Fibroblast of the aortic adventitia (primary cell): Measurements from ENCODE around the gene CRX. TPM values are rescaled to one million over a fixed set of nuclear protein-coding genes. Genes with fewer than 3 reads are reported as not detected.
"Not testable (repeated sequence)": the region's sequence is repeated elsewhere in the genome, so short reads cannot be mapped to it uniquely, and the experiment has no call there.

ENCODE experiments used
- DNase-seq: peaks from one replicate; pipeline ENCODE4 v3.0.0-alpha.2; 2010; ENCODE audit warnings: low read depth
- H3K4me3 ChIP-seq: 2 replicates; pipeline ENCODE4 v1.5.1; 2011; ENCODE audit warnings: low read depth, mild to moderate bottlenecking, control low read depth, low read length, moderate library complexity
- CTCF ChIP-seq: IDR thresholded peaks from 2 replicates; pipeline ENCODE4 v1.5.1; 2011; ENCODE audit warnings: mild to moderate bottlenecking, low read length, control low read depth, inconsistent platforms; ENCODE audit not compliant: insufficient read depth
- total RNA-seq: library from RNA; depleted of rRNA; stranded (reverse); fragments of >200 nt; gene quantifications from 2 replicates; pipeline ENCODE4 v1.2.3, GENCODE V29; 2012; ENCODE audit warnings: low replicate concordance

Gene CRX
- total RNA-seq, 1 donor: not detected

DNA sequence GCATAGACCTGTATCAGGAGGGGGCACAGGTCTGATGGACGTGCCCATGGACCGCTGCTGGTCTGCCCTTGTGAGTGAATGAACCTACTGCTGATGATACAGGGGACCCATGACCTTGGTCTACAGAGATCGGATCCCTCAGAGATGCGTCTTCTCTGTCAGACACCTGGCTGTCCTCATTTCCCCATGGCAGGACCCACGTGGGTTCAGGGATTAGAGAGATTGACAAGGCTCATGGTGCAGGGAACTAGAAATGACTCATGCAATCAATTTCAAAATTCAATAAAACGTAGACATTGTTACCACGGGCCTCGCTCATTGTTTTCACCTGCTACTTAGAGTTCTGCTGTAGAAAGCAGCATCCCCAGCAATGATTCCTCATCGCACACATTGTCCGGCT is 16.4 kb upstream of the CRX start:
- no peak for TF ChIP-seq CTCF
- H3K4me3 ChIP-seq: no peak overlapping the region
- no peak for DNase-seq

DNA sequence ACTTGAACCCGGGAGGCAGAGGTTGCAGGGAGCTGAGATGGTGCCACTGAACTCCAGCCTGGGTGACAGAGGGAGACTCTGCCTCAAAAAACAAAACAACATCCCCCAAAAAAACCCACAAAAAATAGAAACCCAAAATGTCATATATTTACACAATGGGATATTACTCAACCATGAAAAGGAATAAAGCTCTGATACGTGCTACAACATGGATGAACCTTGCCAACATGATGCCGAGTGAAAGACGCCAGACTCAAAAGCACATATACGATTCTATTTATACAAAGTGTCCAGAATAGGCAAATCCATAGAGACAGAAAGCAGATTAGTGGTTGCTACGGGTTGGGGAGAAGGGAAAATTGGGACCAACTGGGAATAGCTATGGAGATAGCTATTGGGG is 15.3 kb upstream of the CRX start:
- no peak for TF ChIP-seq CTCF
- DNase-seq: no peak
- no peak overlapping the region for H3K4me3 ChIP-seq

DNA sequence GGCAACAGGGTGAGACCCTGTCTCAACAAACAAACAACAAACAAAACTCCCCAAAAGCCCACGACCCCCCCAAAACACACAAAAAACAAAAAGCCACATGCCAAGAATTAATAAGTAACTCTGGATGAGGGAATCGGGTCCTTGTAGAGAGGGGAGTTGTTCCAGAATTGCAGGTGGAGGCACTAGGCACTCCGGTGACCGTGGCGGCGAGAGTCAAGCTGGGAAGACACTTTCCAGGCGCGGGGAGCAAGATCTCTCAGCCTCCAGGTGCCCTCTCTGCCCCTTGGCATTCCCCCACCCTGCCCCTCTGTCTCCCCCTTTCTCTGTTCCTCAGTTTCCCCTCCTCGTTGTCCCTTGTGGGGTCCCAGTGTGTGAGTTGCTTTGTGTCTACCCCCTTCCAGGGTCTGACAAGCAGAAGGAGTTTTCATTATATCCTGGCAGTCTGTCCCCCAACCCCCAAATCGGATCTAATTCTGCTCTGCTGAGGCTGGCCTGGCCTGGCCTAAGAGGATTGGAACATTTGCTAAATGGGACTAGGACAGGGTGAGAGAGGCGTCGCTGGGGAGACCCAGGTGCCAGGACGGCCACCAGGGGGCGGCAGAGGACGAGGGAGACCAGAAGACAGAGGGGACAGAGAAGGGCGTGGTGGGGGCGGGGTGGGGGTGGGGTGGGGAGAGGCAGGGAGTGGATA is 8.3 kb upstream of the CRX start:
- peak; percentile 71 for TF ChIP-seq CTCF
- DNase-seq: peak; percentile 39
- no peak overlapping the region for H3K4me3 ChIP-seq

DNA sequence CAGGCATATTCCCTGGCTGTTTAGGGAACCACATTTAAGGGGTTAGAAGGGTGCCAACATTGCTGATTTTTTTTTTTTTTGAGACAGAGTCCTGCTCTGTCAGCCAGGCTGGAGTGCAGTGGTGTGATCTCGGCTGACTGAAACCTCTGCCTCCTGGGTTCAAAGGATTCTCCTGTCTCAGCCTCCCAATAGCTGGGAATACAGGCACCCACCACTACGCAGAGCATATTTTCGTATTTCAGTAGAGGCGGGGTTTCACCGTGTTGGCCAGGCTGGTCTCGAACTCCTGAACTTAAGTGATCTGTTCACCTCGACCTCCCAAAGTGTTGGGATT is 7.8 kb upstream of the CRX start:
- TF ChIP-seq CTCF: no peak
- H3K4me3 ChIP-seq: no peak overlapping the region
- DNase-seq: no peak

DNA sequence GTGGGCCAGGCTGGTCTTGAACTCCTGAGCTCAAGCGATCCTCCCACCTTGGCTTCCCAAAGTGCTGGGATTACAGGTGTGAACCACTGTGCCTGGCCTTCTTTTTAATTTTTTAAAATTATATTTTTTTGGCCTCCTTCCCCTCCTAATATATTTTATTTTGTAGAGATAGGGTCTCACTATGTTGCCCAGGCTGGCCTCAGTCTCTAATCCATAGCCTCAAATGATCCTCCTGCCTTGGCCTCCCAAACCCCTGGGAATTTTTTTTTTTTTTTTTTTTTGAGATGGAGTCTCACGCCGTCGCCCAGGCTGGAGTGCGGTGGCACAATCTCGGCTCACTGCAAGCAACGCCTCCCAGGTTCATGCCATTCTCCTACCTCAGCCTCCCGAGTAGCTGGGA is 5.5 kb upstream of the CRX start:
- DNase-seq, H3K4me3 ChIP-seq: not testable (repeated sequence)

- not testable (repeated sequence) for H3K4me3 ChIP-seq, DNase-seq
These were observed 3.5 kb upstream of the CRX start for GRCh38 chr19:47818221-47818620.

DNA sequence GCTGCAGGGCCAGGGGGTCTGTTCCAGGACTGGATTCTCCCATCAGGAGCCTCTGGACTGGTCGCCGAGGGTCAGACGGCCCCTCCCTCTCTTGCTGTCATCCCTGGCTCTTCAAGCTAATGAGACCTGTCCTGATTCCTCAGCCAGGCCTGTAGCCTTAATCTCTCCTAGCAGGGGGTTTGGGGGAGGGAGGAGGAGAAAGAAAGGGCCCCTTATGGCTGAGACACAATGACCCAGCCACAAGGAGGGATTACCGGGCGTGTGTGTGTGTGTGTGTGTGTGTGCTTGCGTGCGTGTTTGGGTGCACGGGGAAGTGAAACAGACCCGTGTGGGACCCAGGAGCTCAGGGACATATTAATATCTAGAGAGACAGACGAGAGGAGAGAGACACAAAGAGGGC is 1.9 kb upstream of the CRX start:
- no peak for DNase-seq
- TF ChIP-seq CTCF: no peak
- no peak overlapping the region for H3K4me3 ChIP-seq

DNA sequence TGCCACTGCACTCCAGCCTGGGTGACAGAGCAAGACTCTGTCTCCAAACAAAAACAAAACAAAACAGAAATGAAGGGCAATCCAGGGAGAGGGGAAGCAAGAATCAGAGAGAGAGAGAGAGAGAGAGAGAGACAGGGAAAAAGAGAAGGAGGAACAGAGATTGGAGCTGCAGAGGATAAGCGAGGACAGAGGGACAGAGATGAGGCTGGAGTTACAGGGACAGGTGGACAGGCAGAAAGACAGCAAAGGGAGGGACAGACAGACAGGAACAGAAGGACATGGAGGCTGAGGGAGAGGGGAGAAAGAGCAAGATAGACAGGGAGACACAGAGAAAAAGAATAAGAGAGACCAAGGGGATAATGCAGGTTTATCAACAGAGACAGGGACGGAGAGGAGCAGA is 1.3 kb upstream of the CRX start:
- TF ChIP-seq CTCF: no peak
- no peak overlapping the region for H3K4me3 ChIP-seq
- DNase-seq: no peak
